Mesenchymal stem cell (in vitro differentiated cells and primary cell): ENCODE data around the gene MAJIN. TPM values are rescaled to one million over a fixed set of nuclear protein-coding genes. Genes with fewer than 3 reads are reported as not detected.

Experiments
- small RNA-seq: library from polyadenylated mRNA; stranded (forward); fragments of <200 nt; extraction: miRNeasy Mini kit (QIAGEN cat#:217004); gene quantifications from one replicate; pipeline ENCODE3, GENCODE V24; 2013; ENCODE audit warnings: low read depth

The MAJIN gene

Small RNA genes lying within 50 kb of the gene (small RNA-seq; reads per million reads assigned to genes)
- gene MIR6749 (not detected), gene MIR6750 (not detected), gene MIR6879 (not detected)
